Neural cell (in vitro differentiated cells): ENCODE results near the gene NHS. TPM values are rescaled to one million over a fixed set of nuclear protein-coding genes. Genes with fewer than 3 reads are reported as not detected.

Experiments used
- H2AFZ ChIP-seq: fragments of 200-600, 300-800 bp; sonication (generic), shearing (Covaris generic); 2 replicates; pipeline ENCODE4 v1.6.0; 2014; ENCODE audit warnings: low read depth, mild to moderate bottlenecking, antibody characterized with exemption, low read length, moderate library complexity
- H3F3A ChIP-seq: fragments of 200-600 bp; shearing (Covaris generic); 2 replicates; pipeline ENCODE4 v1.6.1; 2016; ENCODE audit warnings: mild to moderate bottlenecking, moderate library complexity, mixed read lengths, antibody characterized with exemption, low read length; ENCODE audit not compliant: insufficient read depth, poor library complexity, severe bottlenecking
- H3K27ac ChIP-seq: fragments of 200-600, 300-800 bp; sonication (generic), shearing (Covaris generic); 2 replicates; pipeline ENCODE4 v1.5.1; 2014; ENCODE audit warnings: mild to moderate bottlenecking, low read length, moderate library complexity
- H3K27me3 ChIP-seq: fragments of 300-800, 200-600 bp; sonication (generic), shearing (Covaris generic); 2 replicates; pipeline ENCODE4 v1.6.0; 2014; ENCODE audit warnings: mild to moderate bottlenecking, low read depth, low read length, moderate library complexity; ENCODE audit not compliant: insufficient read depth
- H3K36me3 ChIP-seq: fragments of 300-800, 200-600 bp; sonication (generic), shearing (Covaris generic); 2 replicates; pipeline ENCODE4 v1.5.1; 2014; ENCODE audit warnings: mild to moderate bottlenecking, antibody characterized with exemption, low read length, moderate library complexity; ENCODE audit not compliant: insufficient read depth
- H3K4me2 ChIP-seq: fragments of 300-800, 200-600 bp; sonication (generic), shearing (Covaris generic); 2 replicates; pipeline ENCODE4 v1.6.0; 2014; ENCODE audit warnings: mild to moderate bottlenecking, low read length
- H3K4me3 ChIP-seq: fragments of 300-800, 200-600 bp; sonication (generic), shearing (Covaris generic); 2 replicates; pipeline ENCODE4 v1.5.1; 2014; ENCODE audit warnings: mild to moderate bottlenecking, low read length, moderate library complexity
- H3K79me2 ChIP-seq: fragments of 200-600 bp; shearing (Covaris generic); replicated peaks from 2 replicates; pipeline ENCODE4 v1.6.0; 2014; ENCODE audit warnings: mild to moderate bottlenecking, low read length, moderate library complexity; ENCODE audit not compliant: insufficient read depth
- H3K9ac ChIP-seq: fragments of 300-800, 200-600 bp; sonication (generic), shearing (Covaris generic); 2 replicates; pipeline ENCODE4 v1.6.1; 2016; ENCODE audit warnings: mild to moderate bottlenecking, low read length, mixed read lengths
- H3K9me2 ChIP-seq: fragments of 200-600 bp; shearing (Covaris generic); 2 replicates; pipeline ENCODE4 v1.6.1; 2016; ENCODE audit warnings: mild to moderate bottlenecking, low read length, mixed read lengths; ENCODE audit not compliant: insufficient read depth
- H3K9me3 ChIP-seq: fragments of 200-600, 300-800 bp; sonication (generic), shearing (Covaris generic); 2 replicates; pipeline ENCODE4 v1.6.1; 2016; ENCODE audit warnings: mild to moderate bottlenecking, mixed run types, low read length, moderate library complexity, mixed read lengths
- H4K20me1 ChIP-seq: fragments of 200-600 bp; shearing (Covaris generic); 2 replicates; pipeline ENCODE4 v1.6.1; 2016; ENCODE audit warnings: mild to moderate bottlenecking, mixed run types; ENCODE audit not compliant: insufficient read depth
- CTCF ChIP-seq: fragments of 450-650 bp; IDR thresholded peaks from 2 replicates; pipeline ENCODE4 v1.5.1; 2014; ENCODE audit warnings: antibody characterized with exemption, mild to moderate bottlenecking, moderate library complexity; ENCODE audit not compliant: poor library complexity, severe bottlenecking
- EP300 ChIP-seq: fragments of 450-650 bp; conservative IDR thresholded peaks from 2 replicates; pipeline ENCODE4 v1.6.1; 2014; ENCODE audit warnings: antibody characterized with exemption, mild to moderate bottlenecking, moderate library complexity; ENCODE audit not compliant: poor library complexity, severe bottlenecking
- EZH2 ChIP-seq: fragments of 200-600, 300-800 bp; shearing (Covaris generic), sonication (generic); IDR thresholded peaks from 2 replicates; pipeline ENCODE4 v1.6.1; 2014; ENCODE audit warnings: antibody characterized with exemption, low read length, borderline replicate concordance, mild to moderate bottlenecking; ENCODE audit not compliant: insufficient read depth, poor library complexity, severe bottlenecking
- MXI1 ChIP-seq: fragments of 450-650 bp; conservative IDR thresholded peaks from 2 replicates; pipeline ENCODE4 v1.6.1; 2014; ENCODE audit warnings: antibody characterized with exemption, mild to moderate bottlenecking; ENCODE audit not compliant: poor library complexity, severe bottlenecking
- POLR2AphosphoS5 ChIP-seq: IDR thresholded peaks from 2 replicates; pipeline ENCODE4 v1.6.1; 2012
- RAD21 ChIP-seq: fragments of 450-650 bp; conservative IDR thresholded peaks from 2 replicates; pipeline ENCODE4 v1.6.1; 2014; ENCODE audit warnings: antibody characterized with exemption, mild to moderate bottlenecking, moderate library complexity
- REST ChIP-seq: IDR thresholded peaks from 2 replicates; pipeline ENCODE4 v1.6.1; 2012; ENCODE audit warnings: borderline replicate concordance
- SMC3 ChIP-seq: fragments of 450-650 bp; conservative IDR thresholded peaks from 2 replicates; pipeline ENCODE4 v1.6.1; 2014; ENCODE audit warnings: antibody characterized with exemption, mild to moderate bottlenecking, moderate library complexity; ENCODE audit not compliant: poor library complexity
- TAF1 ChIP-seq: IDR thresholded peaks from 2 replicates; pipeline ENCODE4 v1.6.1; 2012; ENCODE audit warnings: low read depth
- polyA plus RNA-seq: library from polyadenylated mRNA; depleted of rRNA; stranded (reverse); fragments of >200 nt; gene quantifications from 2 replicates; pipeline ENCODE4 v1.2.3, GENCODE V29; 2014

The NHS gene
- polyA plus RNA-seq, 1 donor from 2014 or later, result 1.9 TPM

GRCh38 chrX:17552044-17552650 is 177.1 kb downstream of the NHS start:
- Histone ChIP-seq H3K4me3 (no peak overlapping the region), H3K9ac (no peak overlapping the region)

GRCh38 chrX:17553469-17553868 is 178.5 kb downstream of the NHS start:
- Histone ChIP-seq H3K4me3 (no peak overlapping the region), H4K20me1 (no peaks in the 10 kb centered on the region), H2AFZ (no peak overlapping the region), H3K9me2 (no peaks in the 10 kb centered on the region), H3K79me2 (no peaks in the 10 kb centered on the region), H3K9me3 (no peaks in the 10 kb centered on the region), H3K27ac (no peak overlapping the region), H3K4me2 (no peak overlapping the region), H3K36me3 (no peaks in the 10 kb centered on the region), H3K9ac (no peak overlapping the region), H3F3A (no peaks in the 10 kb centered on the region), H3K27me3 (no peaks in the 10 kb centered on the region)
- TF ChIP-seq EP300, result no peak
- TF ChIP-seq POLR2AphosphoS5, result no peak
- TF ChIP-seq EZH2, result no peak
- no peak for TF ChIP-seq RAD21
- TF ChIP-seq TAF1, result no peak
- no peak for TF ChIP-seq CTCF
- no peak for TF ChIP-seq SMC3

More at GRCh38 chrX:17552044-17552650, 177.1 kb downstream of the NHS start:
- H4K20me1 ChIP-seq, result no peaks in the 10 kb centered on the region
- TF ChIP-seq EZH2, result no peak
- TF ChIP-seq EP300, result no peak
- no peak for TF ChIP-seq RAD21
- TF ChIP-seq MXI1, result no peak
- no peak for TF ChIP-seq POLR2AphosphoS5
- no peak for TF ChIP-seq REST
- no peak for TF ChIP-seq SMC3
- TF ChIP-seq TAF1, result no peak
- TF ChIP-seq CTCF, result no peak
- no peak overlapping the region for H3K27ac ChIP-seq
- H3K79me2 ChIP-seq, result no peaks in the 10 kb centered on the region
- H3F3A ChIP-seq, result no peaks in the 10 kb centered on the region
- no peaks in the 10 kb centered on the region for H3K9me2 ChIP-seq
- H3K9me3 ChIP-seq, result no peaks in the 10 kb centered on the region
- no peak overlapping the region for H3K4me2 ChIP-seq
- H2AFZ ChIP-seq, result no peak overlapping the region
- no peaks in the 10 kb centered on the region for H3K27me3 ChIP-seq
- no peaks in the 10 kb centered on the region for H3K36me3 ChIP-seq
